Brain pericyte (primary cell): ENCODE results near the gene TGFB2.
"Not testable (repeated sequence)": the region's sequence is repeated elsewhere in the genome, so short reads cannot be mapped to it uniquely, and the experiment has no call there.

Experiments
- DNase-seq: peaks from one replicate; pipeline ENCODE4 v3.0.0-alpha.2; 2012; ENCODE audit warnings: low read depth, low spot score

Gene TGFB2

DNA sequence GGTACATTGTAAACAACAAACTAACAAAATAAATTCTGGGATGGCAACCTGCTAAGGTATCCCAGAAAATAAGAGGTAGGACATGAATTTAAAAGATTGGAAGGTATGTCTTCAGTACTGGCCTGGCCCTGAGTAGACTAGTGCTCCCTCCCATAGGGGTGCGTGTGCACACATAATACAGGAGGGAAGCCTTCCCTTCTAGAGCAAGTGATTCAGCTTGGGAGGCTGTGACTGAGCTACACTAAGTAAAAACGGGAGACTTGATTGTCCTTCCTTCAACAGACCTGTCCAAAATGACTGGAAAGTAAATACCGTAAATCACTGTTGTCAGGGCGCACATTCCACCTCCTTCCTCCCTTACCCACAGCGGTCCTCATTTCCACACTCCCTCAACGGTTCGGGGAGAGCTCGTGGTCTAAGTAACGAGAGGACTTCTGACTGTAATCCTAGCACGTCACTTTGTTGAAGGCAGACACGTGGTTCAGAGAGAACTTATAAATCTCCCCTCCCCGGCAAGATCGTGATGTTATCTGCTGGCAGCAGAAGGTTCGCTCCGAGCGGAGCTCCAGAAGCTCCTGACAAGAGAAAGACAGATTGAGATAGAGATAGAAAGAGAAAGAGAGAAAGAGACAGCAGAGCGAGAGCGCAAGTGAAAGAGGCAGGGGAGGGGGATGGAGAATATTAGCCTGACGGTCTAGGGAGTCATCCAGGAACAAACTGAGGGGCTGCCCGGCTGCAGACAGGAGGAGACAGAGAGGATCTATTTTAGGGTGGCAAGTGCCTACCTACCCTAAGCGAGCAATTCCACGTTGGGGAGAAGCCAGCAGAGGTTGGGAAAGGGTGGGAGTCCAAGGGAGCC is at the start of gene TGFB2:
Gene TGFB2, plus strand, starts transcription at position 523 of the 859 bp plus-strand sequence. CDS start 1,366 bp downstream, outside the sequence.
- DNase-seq = no peak

DNA sequence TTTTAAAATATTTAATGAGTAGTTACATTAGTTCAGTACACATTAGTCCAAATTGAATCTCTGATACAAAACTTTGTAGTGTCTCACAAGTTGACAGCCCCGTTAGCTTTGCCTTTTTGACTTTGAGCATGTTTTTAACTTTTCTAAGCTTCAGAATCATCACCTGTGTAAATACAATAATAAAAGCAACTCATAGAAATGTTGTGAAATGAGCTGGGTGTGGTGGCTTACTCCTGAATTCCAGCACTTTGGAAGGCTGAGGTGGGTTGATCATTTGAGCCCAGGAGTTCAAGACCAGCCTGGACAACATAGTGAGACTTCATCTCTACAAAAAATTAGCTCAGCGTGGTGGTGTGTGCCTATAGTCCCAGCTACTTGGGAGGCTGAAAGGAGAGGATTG is 49.0 kb upstream of the TGFB2 start:
- DNase-seq = no peak

DNA sequence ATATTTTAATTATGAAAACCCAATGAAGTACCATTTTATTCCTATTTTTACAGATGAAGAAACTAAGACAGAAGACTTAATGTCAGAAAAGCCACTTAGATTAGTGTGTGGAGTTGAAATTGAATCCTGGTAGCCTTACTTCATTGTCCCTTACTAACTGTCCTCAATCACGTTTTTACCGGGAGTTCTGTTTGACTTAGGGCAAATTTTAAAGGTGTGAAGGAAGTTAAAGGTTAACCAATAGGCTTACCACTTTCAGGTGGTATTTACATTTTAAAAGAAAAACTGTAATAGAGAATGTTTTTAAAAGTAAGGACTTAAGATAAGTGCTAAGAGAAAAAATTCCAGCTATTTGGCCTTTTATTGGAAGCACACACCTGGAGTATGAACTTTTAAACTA is 47.7 kb upstream of the TGFB2 start:
- DNase-seq = no peak

GRCh38 chr1:218297867-218298266 is 47.3 kb upstream of the TGFB2 start:
- DNase-seq = no peak

- DNase-seq = no peak
These were observed 46.7 kb upstream of the TGFB2 start for GRCh38 chr1:218298398-218298797.

DNA sequence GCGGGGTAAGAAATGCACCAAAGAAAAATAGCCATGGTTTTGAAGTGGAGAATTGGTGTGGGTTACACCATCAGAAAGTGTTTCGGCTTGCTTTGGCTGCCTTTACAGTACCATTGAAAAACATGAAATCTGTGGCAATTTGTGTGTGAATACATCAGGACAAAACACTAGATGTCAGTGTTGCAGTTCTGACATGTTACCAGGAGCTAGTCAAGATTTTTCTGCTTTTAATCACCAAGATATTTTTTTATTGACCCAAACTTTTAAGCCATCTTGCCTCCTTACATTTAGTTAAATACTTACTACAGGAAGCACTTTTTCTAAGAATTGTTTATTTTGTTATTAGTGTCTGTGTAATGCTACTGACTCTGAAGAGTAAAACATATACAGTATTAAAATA is 45.7 kb upstream of the TGFB2 start:
- no peak for DNase-seq

DNA sequence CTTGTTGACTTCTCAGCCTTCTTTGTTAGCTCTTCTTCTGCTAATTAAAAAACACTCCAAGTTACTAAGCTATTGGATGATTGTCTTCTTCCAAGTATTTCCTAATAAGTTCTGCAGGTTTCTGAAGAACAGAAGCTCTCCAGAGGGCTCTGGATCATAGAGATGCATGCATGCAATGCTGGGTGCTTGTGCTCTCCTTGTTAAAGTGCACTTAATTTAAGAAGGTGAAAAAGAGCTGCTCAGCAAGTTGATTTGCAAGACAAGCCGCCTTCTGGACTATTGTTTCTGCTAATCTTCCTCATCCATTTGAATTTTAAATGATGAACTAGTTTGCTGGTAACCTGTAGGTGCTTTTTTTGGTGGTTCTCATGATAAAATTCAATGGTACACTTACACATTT is 43.9 kb upstream of the TGFB2 start:
- no peak for DNase-seq

GRCh38 chr1:218302155-218302554 is 43.0 kb upstream of the TGFB2 start:
- DNase-seq = no peak

DNA sequence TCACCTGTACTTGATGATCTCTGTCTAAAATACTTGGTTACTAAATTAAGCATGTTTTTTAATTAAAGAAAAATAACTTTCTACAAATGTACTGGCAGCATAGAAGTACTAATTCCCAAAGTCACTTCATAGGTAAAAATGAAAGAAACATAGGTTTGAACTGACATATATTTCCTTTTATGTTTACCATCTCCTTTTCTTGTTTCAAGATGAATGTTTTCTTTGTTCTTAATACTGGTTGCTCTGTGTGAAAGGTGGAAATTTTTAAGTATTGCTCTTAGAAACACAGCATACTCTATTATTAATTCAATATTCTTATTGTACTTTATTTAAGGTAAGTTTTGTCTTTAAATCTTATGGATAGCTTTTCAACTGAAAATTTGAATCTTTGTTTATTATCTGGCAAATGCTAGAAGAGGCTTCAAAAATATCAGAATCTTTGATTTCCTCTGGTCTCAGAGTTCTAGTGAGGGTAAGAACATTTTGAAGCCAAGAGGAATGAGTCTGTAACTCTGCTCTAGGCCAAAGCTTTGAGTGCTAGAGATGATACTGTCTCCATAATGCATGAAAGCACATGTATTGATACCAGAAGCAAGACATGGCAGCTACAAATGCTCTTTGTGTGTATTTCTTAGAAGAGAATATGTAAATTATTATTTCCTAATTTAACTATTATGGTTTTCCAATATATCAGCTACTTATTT is 41.8 kb upstream of the TGFB2 start:
- no peak for DNase-seq

DNA sequence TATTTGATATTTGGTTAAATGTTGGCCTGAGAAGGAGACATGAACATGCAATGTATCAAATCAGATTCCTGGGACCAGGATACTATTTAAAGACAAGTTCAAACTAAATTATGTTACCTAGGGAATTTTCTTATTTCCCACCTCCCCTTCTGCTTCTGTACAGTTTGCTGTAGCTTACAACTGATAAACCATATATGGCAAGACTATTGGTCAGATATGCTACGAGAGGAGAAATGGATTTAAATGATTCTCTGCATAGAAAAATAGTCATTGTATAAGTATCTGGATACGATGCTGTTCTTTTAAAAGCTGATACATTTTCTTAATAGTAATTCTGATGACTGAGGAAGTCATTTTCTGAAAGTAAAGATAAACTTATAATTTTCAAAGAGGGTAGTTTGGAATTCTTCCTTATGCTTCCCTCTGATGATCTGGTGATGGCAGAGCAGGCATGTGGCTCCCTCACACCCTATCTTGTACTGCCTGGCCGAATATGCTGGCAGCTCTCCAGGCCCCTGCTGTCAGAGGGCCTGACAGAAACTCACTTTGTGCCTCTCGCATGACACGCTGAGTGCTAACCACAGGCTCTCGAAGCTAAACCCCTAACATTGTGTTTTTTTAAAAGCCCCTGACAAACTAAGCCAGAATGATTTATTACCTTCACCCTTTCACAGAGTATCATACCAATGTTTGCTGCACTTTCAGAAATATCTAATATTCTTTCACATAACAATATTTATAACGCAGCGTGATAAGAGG is 40.7 kb upstream of the TGFB2 start:
- no peak for DNase-seq

- DNase-seq = no peak
These were observed 39.6 kb upstream of the TGFB2 start for GRCh38 chr1:218305472-218306064.

GRCh38 chr1:218312509-218312908 is 32.6 kb upstream of the TGFB2 start:
- DNase-seq = no peak

DNA sequence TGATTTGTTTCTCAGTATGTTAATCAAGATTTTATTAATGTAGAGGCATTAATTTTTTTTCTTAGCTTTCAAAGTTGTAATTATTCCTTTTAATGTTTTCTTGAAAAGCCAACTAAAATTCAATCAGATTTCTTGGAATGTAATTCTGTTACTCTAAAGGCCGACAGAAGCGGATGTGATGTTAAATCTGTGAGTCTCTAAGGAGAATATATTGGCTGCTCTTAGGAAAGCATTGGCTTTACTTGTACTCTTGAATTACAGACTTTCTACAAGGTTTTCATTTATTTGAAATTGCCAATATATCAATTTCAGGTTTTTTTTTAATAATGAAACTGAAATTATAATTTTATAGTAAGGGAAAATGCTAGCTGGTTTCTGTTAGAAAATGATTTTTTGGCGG is 30.8 kb upstream of the TGFB2 start:
- DNase-seq = no peak

GRCh38 chr1:218315638-218316037 is 29.5 kb upstream of the TGFB2 start:
- no peak for DNase-seq

DNA sequence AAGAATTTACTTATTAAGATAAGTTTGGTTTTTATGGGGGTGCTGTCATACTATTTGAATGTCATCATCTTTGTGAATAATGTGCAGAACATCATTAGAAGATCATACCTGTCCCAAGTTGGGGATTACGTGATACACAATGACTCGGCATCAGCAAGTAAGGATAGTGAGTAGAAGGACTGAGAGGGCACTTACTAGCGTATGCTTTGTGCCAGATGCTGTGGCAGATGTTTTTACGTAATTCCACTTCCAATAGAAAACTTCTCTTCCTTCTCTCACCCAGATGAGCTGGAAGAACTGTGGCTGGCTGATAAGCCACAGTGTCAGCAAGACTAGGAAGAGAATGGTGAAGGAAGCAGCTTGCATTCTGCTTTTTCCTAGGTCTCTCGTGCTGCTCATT is 28.1 kb upstream of the TGFB2 start:
- DNase-seq = no peak

DNA sequence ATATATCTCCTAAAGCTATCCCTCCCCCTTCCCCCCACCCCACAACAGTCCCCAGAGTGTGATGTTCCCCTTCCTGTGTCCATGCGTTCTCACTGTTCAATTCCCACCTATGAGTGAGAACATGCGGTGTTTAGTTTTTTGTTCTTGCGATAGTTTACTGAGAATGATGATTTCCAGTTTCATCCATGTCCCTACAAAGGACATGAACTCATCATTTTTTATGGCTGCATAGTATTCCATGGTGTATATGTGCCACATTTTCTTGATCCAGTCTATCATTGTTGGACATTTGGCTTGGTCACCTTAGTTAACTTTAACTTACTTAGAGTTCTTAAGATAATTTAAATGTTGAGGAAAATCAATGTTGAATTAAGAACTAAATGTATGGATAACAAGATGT is 25.0 kb upstream of the TGFB2 start:
- DNase-seq = not testable (repeated sequence)

- DNase-seq = no peak
These were observed 22.4 kb upstream of the TGFB2 start for GRCh38 chr1:218322762-218323161.

GRCh38 chr1:218323568-218324225 is 21.4 kb upstream of the TGFB2 start:
- DNase-seq = no peak

- no peak for DNase-seq
These were observed 20.9 kb upstream of the TGFB2 start for GRCh38 chr1:218324226-218324580.

DNA sequence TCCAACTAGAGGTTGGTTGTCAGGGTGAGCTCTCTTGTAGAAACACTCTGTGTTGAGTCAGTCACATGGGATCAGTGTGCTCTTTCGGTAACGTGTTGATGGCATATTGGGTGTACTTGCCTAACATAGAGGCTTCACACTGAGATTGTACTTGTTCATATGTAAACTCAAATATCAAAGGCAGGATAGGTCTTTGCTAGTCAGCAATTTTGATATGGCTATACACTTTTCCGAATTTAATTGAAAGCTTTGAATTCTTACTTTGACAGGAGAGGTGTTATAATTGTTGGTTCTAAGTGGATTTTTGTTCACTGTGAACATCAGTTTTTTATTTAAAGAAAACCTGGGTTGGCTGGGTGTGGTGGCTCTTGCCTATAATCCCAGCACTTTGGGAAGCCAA is 16.4 kb upstream of the TGFB2 start:
- DNase-seq = no peak

- DNase-seq = no peak
These were observed 15.0 kb upstream of the TGFB2 start for GRCh38 chr1:218330043-218330623.
